Amniotic epithelial cell (primary cell): ENCODE data around the gene RNU7-1.

Source experiments
- DNase-seq: peaks from one replicate; pipeline ENCODE4 v3.0.0-alpha.2; 2010; ENCODE audit warnings: low read depth

Gene RNU7-1

DNA sequence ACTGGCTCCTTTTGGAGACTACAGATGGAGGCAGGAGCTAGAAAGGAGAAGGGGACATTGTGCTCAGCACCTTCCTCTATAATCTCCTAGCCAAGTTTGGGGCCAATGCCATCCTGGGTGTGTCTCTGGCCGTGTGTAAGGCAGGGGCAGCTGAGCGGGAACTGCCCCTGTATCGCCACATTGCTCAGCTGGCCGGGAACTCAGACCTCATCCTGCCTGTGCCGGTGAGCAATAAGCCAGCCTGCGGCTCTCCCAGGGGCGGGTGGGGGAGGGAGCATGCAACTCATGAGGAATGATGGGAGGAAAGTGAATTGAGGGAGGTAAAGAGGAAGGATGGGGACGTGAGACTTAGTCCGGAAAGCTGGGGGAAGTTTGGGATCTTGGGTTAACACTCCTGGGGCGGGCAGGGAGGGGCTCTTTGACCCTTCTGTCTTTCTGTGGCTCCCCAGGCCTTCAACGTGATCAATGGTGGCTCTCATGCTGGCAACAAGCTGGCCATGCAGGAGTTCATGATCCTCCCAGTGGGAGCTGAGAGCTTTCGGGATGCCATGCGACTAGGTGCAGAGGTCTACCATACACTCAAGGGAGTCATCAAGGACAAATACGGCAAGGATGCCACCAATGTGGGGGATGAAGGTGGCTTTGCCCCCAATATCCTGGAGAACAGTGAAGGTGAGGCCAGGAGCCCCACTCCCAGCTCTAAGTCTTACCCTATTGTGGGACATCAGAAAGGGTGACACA, 26.0 kb upstream of the RNU7-1 start:
- peak; percentile 65 for DNase-seq

DNA sequence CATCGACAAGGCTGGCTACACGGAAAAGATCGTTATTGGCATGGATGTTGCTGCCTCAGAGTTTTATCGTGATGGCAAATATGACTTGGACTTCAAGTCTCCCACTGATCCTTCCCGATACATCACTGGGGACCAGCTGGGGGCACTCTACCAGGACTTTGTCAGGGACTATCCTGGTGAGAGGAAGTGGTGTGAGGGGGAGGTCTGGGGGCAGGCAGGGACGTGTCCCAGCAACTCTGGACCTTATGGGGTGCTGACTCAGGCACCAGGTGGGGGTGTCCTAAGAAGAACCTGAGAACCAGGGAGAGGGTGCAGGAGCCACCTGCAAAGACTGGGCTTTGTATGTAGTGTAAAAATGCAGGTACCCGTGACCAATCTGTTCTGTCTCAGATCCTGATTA, 24.0 kb upstream of the RNU7-1 start:
- no peak for DNase-seq

DNA sequence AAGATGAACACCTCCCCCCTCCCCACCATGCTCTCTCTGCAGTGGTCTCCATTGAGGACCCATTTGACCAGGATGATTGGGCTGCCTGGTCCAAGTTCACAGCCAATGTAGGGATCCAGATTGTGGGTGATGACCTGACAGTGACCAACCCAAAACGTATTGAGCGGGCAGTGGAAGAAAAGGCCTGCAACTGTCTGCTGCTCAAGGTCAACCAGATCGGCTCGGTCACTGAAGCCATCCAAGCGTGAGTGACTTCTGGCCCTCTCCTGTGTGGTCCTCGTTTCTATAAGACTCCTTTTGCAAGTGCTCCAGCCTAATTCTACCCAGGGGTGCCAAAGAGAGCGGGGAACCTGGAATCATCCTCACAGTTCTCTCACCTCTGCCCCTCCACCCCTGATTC, 22.1 kb upstream of the RNU7-1 start:
- no peak for DNase-seq

DNA sequence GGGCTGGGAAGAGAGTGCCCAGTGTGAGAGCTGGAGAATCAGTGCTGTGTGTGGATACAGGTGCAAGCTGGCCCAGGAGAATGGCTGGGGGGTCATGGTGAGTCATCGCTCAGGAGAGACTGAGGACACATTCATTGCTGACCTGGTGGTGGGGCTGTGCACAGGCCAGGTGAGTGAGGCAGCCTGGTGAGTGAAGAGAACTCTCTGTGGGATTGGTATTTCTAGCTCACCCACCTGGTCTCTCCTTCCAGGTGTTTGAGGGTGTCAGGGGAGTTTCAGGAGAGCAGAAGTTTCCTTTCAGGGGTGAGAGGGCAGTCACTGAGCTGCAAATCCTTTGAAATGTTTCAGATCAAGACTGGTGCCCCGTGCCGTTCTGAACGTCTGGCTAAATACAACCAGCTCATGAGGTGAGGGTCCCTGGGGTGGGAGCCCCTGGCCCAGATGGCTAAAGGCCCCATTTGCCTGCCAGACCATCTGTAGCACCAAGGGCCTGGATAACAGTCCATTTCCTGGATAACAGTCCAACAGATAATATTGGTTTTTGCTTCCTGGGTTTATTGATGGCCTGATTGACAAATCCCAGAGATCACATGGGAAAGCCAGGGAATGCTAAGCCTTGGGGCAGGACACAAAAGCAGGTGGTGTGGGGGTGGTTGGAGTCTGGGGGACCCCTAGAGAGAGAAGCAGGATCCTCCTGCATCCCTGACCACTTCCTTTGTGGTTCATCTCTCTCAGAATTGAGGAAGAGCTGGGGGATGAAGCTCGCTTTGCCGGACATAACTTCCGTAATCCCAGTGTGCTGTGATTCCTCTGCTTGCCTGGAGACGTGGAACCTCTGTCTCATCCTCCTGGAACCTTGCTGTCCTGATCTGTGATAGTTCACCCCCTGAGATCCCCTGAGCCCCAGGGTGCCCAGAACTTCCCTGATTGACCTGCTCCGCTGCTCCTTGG, 21.3 kb upstream of the RNU7-1 start:
- no peak for DNase-seq

DNA sequence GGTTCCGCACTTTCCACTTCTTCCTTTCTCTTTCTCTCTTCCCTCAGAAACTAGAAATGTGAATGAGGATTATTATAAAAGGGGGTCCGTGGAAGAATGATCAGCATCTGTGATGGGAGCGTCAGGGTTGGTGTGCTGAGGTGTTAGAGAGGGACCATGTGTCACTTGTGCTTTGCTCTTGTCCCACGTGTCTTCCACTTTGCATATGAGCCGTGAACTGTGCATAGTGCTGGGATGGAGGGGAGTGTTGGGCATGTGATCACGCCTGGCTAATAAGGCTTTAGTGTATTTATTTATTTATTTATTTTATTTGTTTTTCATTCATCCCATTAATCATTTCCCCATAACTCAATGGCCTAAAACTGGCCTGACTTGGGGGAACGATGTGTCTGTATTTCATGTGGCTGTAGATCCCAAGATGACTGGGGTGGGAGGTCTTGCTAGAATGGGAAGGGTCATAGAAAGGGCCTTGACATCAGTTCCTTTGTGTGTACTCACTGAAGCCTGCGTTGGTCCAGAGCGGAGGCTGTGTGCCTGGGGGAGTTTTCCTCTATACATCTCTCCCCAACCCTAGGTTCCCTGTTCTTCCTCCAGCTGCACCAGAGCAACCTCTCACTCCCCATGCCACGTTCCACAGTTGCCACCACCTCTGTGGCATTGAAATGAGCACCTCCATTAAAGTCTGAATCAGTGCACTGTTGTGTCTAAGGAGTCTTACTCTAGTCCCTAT, 20.4 kb upstream of the RNU7-1 start:
- DNase-seq: no peak

DNA sequence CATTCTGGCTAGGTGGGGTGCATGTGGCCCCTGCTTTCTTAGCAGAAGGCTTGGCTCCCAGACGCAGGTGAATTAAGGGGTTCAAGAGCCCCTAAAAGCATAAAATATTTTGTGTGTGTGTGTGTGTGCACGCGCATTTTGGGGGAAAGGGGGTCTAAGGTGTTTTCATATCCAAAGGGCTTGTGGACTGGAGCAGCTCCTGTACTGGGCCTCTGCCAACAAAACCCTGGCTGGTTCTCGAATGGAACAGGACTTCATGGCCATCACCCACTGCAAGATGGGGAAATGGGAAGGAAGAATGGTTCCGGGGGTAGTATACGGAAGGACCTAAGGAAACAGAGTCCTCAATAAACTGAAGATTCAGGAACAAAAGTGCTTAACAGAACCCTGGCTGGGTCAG, 19.8 kb upstream of the RNU7-1 start:
- DNase-seq: no peak

DNA sequence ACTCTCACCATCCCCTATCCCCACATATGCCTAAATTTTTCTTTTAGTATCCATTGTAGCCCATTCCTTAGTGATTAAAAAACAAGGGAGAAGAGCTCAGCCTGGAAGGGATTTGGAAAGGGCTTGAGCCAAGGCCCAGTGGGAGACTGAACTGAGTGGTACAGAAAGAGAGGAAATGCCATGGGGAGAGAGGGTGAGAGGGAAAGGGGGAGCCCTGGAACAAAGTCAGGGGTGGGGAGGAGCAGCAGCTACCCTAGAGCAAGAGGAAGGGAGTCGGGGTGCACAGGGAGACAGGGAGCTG, 18.4 kb upstream of the RNU7-1 start:
- DNase-seq: no peak

DNA sequence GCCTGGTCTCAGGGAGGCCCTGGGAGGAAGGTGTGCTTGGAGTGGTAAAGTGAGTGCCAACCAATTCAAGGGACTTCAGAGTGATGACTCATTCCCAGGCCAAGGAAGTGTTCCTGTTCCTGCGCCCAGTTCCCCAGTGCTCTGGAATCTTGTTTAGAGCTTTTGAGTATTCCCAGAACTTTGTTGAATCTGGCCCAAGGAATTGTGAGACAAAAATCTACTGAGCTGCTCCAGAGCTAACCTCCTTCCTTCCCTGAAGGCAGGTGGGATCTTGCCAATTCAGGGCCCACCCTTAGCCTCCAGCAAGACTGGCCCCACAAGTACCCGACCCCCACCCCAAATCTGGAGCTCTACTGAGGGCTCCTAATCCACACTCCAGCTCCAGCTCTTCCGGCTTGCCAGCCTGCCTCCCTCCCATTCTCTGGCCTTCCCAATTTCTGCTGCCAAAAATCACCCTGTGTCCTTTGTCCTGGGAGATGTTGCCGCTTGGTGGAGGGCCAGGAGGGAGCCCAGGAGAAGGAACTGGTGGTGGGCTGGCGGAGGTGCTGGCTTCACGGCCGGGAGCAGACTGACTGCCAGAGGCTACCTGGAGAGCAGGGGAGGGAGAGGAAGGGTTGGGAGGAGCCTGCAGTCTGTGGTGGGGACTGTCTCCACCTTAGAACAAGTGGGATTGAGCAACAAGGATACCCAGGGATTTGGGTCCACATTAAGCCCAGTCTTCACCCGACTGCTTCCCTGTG, 17.9 kb upstream of the RNU7-1 start:
- DNase-seq: peak; percentile 83

DNA sequence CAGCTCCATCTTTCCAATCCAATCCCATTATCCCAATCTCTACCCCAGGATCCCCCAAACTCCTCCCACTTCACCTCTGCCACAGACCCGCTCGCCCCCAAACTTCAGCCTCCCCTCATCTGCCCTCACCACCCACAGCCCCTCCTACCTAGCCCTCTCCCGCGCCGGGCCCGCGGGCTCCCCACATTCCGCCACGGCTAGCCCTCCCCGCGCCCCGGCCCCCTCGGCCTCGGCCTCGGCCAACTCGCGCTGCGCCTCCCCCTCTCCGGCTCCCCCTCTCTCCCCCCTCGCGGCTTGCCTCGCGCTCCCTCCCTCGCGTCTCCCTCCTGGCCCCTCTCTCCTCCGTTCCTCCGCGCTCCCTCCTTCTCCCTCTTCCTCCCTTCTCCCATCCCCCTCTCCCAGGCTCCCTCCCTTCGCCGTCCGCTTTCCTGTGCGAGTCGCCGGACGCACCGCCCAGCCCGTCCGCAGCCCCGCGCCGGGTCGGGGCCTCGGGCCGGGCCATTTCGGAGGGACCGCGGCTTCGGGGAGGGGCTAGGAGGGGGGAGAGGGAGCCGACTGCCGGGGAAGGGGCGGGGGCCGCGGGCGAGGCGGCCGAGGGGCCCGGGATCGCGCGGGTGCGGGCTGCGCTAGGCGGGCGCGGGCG, 16.1 kb upstream of the RNU7-1 start, which contains the start of gene ATN1:
Gene ATN1 (plus strand): TSS at position 581 of the 643 bp plus-strand sequence. CDS start 6,043 bp downstream, outside the sequence.
- peak; percentile 87 for DNase-seq

DNA sequence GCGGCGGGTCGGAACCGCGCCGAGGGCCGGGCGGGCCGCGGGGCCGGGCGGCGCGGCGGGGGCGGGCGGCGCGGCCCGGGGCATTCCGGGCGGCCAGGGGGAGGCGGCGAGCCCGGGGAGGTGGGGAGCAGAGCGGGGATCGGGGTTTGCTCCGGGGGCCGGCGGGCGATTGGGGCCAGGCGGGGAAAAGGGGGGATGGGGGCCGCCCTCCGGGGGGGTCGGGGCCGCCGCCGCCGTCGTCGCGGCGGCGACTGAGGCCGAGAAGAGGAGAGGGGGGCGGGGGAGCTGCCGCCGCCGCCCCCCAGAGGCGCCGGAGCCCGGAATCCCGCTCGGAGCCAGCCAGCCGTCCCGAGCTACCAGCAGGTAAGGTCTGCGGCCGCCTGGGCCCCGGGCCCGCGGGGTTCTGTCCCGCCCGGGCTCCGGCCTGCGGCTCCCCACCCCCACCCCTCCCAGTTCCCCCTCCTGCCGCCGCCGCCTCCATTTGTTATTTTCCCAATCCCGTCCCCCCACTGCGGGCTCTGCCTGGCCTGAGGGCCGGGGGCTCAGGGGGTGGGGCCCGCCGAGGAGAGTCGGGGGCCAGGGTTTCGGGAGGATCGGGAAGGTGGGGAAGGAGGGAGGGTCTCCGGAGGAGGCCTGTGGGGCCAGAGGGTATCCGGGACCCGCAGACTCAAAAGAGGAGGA, 15.5 kb upstream of the RNU7-1 start:
- DNase-seq: no peak

DNA sequence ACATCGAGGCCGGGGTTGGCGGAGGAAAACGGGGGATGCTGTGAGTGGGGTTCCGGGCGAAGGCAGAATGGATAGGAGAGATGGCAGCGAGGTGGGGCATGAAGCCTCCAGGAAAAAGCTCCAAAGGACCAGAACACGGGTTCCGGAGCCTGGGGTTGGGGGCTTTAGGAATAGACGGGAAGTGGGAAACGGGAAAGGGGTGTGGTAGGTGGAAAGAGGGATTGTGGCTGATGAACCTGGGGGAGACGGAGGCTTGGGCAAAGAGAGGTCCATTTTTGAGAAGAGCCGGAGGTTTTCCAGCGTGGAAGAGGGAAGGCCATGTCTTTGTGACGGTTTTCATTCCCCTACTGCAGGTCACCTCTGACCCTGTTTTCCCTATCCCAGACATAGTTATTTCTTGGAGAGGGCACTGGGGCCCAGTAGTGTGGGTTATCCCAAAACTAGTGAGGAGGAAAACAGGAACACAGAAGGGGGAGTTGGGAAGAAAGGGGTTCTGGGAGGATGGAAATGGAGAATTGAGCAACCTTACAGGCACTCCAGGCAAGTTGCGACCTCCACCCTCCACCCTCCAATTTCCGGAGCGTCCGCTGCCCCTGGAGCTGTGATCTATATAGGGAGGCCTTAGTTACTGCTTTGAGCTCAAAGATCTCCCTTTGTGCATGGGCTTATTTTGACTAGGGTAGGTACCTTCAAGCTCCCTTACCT, 14.8 kb upstream of the RNU7-1 start:
- no peak for DNase-seq

DNA sequence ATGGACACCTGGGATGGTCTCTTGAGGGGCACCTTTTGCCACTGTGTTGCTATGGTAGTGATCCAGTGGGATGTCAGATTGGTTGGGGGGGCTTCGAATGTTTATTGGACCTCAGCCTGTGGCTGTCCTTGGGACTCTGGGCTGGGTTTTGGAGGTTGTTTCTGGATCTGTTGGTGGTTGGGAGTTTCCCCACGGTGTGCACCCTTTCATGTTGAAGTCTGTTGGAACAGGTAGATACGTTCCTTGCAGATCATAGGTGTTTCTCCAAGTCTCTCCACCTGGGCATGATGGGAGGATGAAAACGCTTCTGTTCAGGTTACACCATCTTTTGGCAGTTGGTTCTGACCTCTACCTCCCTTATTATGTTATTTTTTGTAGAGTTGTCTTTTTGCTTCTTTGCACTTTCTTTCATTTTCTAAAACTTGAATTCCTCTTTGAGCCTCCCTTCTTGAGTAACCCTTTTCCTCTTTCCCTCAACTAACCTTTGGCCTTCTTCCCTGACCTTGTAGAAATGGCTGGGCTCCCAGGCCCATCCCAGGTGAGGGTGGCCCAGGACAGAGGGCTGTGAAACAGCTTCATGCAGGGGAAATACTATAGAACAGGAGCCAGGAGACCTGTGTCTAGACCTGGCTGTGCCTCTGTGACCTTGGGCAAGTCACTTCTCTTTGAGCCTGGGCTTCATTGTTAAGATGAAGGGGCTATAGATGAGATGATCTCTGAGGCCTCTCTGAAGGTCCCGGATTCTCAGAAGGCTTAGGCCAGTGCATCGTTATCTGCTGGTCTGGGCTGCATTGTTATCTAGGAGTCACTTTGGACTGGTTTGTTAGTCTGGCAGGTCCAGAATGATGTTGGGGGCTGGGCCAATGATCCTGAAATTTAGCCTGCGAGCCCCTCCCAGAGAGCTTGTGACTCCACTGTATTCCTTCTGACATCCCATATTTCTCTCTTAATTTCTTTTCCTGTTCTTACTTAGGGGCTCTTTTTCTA, 13.9 kb upstream of the RNU7-1 start:
- DNase-seq: no peak

DNA sequence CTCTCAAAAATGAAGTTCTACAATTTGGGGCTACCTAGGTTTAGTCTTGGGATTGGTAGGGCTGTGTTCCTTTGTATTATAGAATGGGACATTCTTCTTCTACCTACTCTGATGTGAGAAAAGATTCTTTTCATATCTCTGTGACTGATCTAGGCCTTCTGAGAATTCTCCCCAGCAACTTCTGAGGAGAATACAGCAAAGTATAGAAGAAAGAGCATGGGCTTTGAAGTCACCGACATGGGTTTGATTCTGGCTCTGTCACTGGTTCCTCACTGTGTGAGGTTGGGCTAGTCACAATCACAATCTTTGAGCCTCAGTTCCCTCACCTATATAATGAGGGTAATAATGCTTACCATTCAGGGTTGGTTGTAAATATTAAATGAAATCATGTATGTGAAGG, 10.8 kb upstream of the RNU7-1 start:
- no peak for DNase-seq

DNA sequence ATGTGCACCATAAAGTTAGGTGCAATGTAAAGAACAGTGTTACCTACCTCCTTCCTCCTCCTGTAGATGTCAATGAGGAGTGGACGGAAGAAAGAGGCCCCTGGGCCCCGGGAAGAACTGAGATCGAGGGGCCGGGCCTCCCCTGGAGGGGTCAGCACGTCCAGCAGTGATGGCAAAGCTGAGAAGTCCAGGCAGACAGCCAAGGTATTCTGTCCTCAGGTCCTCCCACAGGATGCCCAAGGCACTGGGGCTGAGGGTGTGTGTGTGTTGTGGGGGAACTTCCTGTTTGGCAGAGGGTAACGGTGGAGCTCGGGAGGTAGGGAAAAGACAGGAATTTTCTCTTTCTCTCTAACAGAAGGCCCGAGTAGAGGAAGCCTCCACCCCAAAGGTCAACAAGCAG, 9.5 kb upstream of the RNU7-1 start:
- DNase-seq: peak; percentile 39

DNA sequence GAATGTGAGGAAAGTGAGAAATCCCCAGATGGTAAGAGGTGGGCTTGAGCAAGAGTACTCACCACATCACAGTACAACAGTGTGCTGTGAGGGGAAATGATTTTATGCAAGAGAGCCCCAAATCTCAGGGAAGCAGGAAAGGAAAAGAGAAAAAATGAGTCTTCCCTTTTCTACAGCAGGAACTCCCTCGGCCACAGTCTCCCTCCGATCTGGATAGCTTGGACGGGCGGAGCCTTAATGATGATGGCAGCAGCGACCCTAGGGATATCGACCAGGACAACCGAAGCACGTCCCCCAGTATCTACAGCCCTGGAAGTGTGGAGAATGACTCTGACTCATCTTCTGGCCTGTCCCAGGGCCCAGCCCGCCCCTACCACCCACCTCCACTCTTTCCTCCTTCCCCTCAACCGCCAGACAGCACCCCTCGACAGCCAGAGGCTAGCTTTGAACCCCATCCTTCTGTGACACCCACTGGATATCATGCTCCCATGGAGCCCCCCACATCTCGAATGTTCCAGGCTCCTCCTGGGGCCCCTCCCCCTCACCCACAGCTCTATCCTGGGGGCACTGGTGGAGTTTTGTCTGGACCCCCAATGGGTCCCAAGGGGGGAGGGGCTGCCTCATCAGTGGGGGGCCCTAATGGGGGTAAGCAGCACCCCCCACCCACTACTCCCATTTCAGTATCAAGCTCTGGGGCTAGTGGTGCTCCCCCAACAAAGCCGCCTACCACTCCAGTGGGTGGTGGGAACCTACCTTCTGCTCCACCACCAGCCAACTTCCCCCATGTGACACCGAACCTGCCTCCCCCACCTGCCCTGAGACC, 8.0 kb upstream of the RNU7-1 start:
- DNase-seq: peak; percentile 37

DNA sequence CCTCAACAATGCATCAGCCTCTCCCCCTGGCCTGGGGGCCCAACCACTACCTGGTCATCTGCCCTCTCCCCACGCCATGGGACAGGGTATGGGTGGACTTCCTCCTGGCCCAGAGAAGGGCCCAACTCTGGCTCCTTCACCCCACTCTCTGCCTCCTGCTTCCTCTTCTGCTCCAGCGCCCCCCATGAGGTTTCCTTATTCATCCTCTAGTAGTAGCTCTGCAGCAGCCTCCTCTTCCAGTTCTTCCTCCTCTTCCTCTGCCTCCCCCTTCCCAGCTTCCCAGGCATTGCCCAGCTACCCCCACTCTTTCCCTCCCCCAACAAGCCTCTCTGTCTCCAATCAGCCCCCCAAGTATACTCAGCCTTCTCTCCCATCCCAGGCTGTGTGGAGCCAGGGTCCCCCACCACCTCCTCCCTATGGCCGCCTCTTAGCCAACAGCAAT, 7.4 kb upstream of the RNU7-1 start:
- no peak for DNase-seq

DNA sequence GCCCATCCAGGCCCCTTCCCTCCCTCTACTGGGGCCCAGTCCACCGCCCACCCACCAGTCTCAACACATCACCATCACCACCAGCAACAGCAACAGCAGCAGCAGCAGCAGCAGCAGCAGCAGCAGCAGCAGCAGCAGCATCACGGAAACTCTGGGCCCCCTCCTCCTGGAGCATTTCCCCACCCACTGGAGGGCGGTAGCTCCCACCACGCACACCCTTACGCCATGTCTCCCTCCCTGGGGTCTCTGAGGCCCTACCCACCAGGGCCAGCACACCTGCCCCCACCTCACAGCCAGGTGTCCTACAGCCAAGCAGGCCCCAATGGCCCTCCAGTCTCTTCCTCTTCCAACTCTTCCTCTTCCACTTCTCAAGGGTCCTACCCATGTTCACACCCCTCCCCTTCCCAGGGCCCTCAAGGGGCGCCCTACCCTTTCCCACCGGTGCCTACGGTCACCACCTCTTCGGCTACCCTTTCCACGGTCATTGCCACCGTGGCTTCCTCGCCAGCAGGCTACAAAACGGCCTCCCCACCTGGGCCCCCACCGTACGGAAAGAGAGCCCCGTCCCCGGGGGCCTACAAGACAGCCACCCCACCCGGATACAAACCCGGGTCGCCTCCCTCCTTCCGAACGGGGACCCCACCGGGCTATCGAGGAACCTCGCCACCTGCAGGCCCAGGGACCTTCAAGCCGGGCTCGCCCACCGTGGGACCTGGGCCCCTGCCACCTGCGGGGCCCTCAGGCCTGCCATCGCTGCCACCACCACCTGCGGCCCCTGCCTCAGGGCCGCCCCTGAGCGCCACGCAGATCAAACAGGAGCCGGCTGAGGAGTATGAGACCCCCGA, 6.8 kb upstream of the RNU7-1 start:
- DNase-seq: no peak
